WTC11 (cell line): ENCODE data around the gene PRR5L. TPM values are rescaled to one million over a fixed set of nuclear protein-coding genes. Genes with fewer than 3 reads are reported as not detected.

Source experiments
- ATAC-seq: fragments of 200-7000 bp; cut with Tn5 transposase; 2 replicates; pipeline ENCODE4 v1.10.0; 2021; ENCODE audit warnings: mild to moderate bottlenecking, moderate library complexity
- CTCF ChIA-PET: fragments of 300-600 bp; sonication (Branson Sonifier 250); formaldehyde crosslinking; loops from one replicate; lab custom pipeline; 2021; ENCODE audit warnings: antibody characterized with exemption; lab: Charles Lee
- POLR2A ChIA-PET: fragments of 350-600 bp; sonication (Branson Sonifier 250); formaldehyde crosslinking; loops from one replicate; lab custom pipeline; 2021; ENCODE audit warnings: antibody characterized with exemption; lab: Charles Lee
- DNase-seq: peaks from one replicate; pipeline ENCODE4 v3.0.0; 2021; ENCODE audit warnings: low spot score
- H3K27ac Mint-ChIP-seq: 2 replicates; pipeline ENCODE4 v1.8.0; 2021; ENCODE audit warnings: mixed read lengths
- H3K27me3 Mint-ChIP-seq: 2 replicates; pipeline ENCODE4 v1.8.0; 2021; ENCODE audit warnings: low read depth, mild to moderate bottlenecking, moderate library complexity, mixed read lengths
- H3K36me3 Mint-ChIP-seq: 2 replicates; pipeline ENCODE4 v1.8.0; 2021; ENCODE audit warnings: mixed read lengths
- H3K4me1 Mint-ChIP-seq: 2 replicates; pipeline ENCODE4 v1.8.0; 2022; ENCODE audit warnings: mixed read lengths
- H3K4me3 Mint-ChIP-seq: 2 replicates; pipeline ENCODE4 v1.8.0; 2021; ENCODE audit warnings: mild to moderate bottlenecking, moderate library complexity, mixed read lengths
- H3K9me3 Mint-ChIP-seq: 2 replicates; pipeline ENCODE4 v1.8.0; 2021; ENCODE audit warnings: mixed read lengths
- AR ChIP-seq: fragments of 250-450 bp; sonication (Bioruptor Pico); IDR thresholded peaks from 2 replicates; pipeline ENCODE4 v1.9.0; 2021; ENCODE audit warnings: mild to moderate bottlenecking
- ETV6 ChIP-seq: sonication (generic); formaldehyde crosslinking; IDR thresholded peaks from 2 replicates; pipeline ENCODE4 v1.8.1; 2022; ENCODE audit warnings: mild to moderate bottlenecking, missing genetic modification reagents
- FOXJ3 ChIP-seq: sonication (generic); formaldehyde crosslinking; IDR thresholded peaks from 2 replicates; pipeline ENCODE4 v1.9.0; 2021; ENCODE audit warnings: missing genetic modification reagents, mild to moderate bottlenecking, borderline replicate concordance
- GTF2I ChIP-seq: fragments of 250-450 bp; sonication (Bioruptor Pico); conservative IDR thresholded peaks from 2 replicates; pipeline ENCODE4 v1.4.0; 2021; ENCODE audit warnings: mild to moderate bottlenecking
- HMGA2 ChIP-seq: fragments of 250-450 bp; sonication (Bioruptor Pico); IDR thresholded peaks from 2 replicates; pipeline ENCODE4 v1.4.0; 2021; ENCODE audit warnings: mild to moderate bottlenecking, moderate library complexity
- IRF2 ChIP-seq: sonication (generic); formaldehyde crosslinking; IDR thresholded peaks from 2 replicates; pipeline ENCODE4 v1.8.0; 2022; ENCODE audit warnings: low read depth, missing genetic modification reagents, borderline replicate concordance
- JAZF1 ChIP-seq: fragments of 250-450 bp; sonication (Bioruptor Pico); IDR thresholded peaks from 2 replicates; pipeline ENCODE4 v1.9.0; 2021; ENCODE audit warnings: moderate library complexity, mild to moderate bottlenecking, inconsistent platforms
- NR1H2 ChIP-seq: sonication (generic); formaldehyde crosslinking; IDR thresholded peaks from 2 replicates; pipeline ENCODE4 v1.9.0; 2021; ENCODE audit warnings: mild to moderate bottlenecking, moderate library complexity, missing genetic modification reagents
- PREB ChIP-seq: sonication (generic); formaldehyde crosslinking; IDR thresholded peaks from 2 replicates; pipeline ENCODE4 v1.8.1; 2022; ENCODE audit warnings: mild to moderate bottlenecking, missing genetic modification reagents, moderate library complexity, borderline replicate concordance
- RORB ChIP-seq: fragments of 250-450 bp; sonication (Bioruptor Pico); IDR thresholded peaks from 2 replicates; pipeline ENCODE4 v1.9.0; 2021; ENCODE audit warnings: mild to moderate bottlenecking
- TCF7 ChIP-seq: sonication (generic); formaldehyde crosslinking; IDR thresholded peaks from 2 replicates; pipeline ENCODE4 v1.8.0; 2022; ENCODE audit warnings: mild to moderate bottlenecking, low read depth, missing genetic modification reagents, moderate library complexity
- ZNF121 ChIP-seq: sonication (generic); formaldehyde crosslinking; IDR thresholded peaks from 2 replicates; pipeline ENCODE4 v1.8.0; 2023; ENCODE audit warnings: missing genetic modification reagents
- ZNF263 ChIP-seq: sonication (generic); formaldehyde crosslinking; IDR thresholded peaks from 2 replicates; pipeline ENCODE4 v1.8.1; 2022; ENCODE audit warnings: low read depth, mild to moderate bottlenecking, moderate library complexity, missing genetic modification reagents
- ZNF317 ChIP-seq: sonication (generic); formaldehyde crosslinking; IDR thresholded peaks from 2 replicates; pipeline ENCODE4 v1.8.1; 2023; ENCODE audit warnings: low read depth, mild to moderate bottlenecking, moderate library complexity, missing genetic modification reagents, borderline replicate concordance
- total RNA-seq: library from RNA; stranded (reverse); gene quantifications from 3 replicates; pipeline ENCODE4 v1.2.3, GENCODE V29; 2021
- TF ChIP-seq, protein P1 (sequence below): fragments of 250-450 bp; sonication (Bioruptor Pico); conservative IDR thresholded peaks from 2 replicates; pipeline ENCODE4 v1.9.0; 2021; ENCODE audit warnings: mild to moderate bottlenecking
- TF ChIP-seq, protein P2 (sequence below): fragments of 200-600 bp; IDR thresholded peaks from 2 replicates; pipeline ENCODE4 v1.8.0; 2022; ENCODE audit warnings: antibody characterized with exemption

Gene PRR5L
- total RNA-seq, 1 experiment from 2014 or later, result 3.9 TPM

DNA sequence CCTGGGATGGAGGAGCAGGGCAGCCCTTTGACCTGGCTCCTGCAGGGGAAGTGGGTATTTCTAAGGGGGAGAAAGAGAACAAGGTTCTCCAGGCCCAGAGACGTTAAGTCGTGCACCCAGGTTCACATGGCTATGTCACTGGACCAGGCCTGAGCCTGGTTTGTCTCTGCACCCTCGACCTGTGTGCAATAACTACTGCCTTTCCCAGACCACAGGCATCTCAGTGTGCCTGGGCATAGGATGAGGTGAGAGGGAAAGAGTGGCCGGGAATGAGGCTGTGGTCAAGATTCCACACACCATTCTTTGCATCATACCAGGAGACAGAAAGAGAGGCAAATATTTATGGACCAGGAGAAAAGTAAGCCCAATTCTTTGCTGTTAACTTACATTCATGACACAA is 66.8 kb downstream of the PRR5L start (continued):
- TF ChIP-seq AR (CRISPR knock-in tag) (no peak), NR1H2 (CRISPR knock-in tag) (no peak), TCF7 (CRISPR knock-in tag) (no peak), FOXJ3 (no peak), ZNF121 (CRISPR knock-in tag) (no peak)
- TF ChIP-seq, protein P1, sequence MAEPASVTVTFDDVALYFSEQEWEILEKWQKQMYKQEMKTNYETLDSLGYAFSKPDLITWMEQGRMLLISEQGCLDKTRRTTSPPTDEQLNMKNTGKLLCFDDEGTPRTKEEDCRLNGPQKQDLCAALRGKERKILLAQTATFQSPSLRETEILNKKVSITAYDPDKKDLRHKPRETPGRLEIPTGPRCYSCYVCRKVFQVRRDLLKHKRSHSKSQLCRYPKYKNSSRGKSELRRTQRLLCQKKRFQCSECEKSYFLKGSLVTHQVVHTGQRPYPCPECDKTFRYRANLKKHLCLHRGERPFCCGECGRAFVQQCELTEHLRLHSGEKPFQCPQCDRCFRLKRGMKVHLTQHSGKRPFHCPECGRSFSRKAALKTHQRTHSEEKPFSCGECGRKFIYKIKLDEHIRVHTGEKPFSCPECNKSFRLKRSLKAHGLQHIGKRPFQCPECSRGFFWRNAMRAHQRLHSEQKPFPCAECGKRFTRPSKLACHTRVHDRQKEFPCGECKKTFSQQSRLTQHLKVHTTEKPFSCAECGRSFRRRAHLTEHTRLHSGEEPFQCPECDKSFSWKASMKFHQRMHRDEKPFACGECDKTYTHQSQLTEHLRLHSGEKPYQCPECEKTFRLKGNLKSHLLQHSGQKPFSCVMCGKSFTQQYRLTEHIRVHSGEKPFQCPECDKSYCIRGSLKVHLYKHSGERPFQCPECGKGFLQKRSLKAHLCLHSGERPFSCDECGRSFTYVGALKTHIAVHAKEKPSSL (CRISPR knock-in tag), result no peak

GRCh38 chr11:36363361-36364268 is 67.5 kb downstream of the PRR5L start:
- TF ChIP-seq ZNF263 (CRISPR knock-in tag) (no peak), HMGA2 (CRISPR knock-in tag) (no peak), GTF2I (0 out of 2 replicates have a peak, but pooled peaks have one; percentile 20)
- TF ChIP-seq, all 79 proteins: peak for 1
- ATAC-seq (peak; percentile 48), DNase-seq (peak; percentile 15)
- no peaks in the 10 kb centered on the region for H3K9me3 Mint-ChIP-seq
- ChIA-PET POLR2A (interaction anchor here (0.6 to 1.5 kb wide), 3 partner anchors 8 to 53 kb away, joined by 3 to 6 read pairs (median 5); no protein-coding TSS in a partner anchor), CTCF (interaction anchor here (0.9 to 2.8 kb wide), 8 partner anchors 9 to 129 kb away, joined by 3 to 14 read pairs (median 4); no protein-coding TSS in a partner anchor)
- H3K36me3 Mint-ChIP-seq, result no peaks in the 10 kb centered on the region
- no peak overlapping the region for H3K4me3 Mint-ChIP-seq
- peak overlapping the region; percentile 41; the same call in 1 of the 2 replicates for H3K27ac Mint-ChIP-seq
- H3K4me1 Mint-ChIP-seq, result peaks cover 25% of the 10 kb centered on the region
- H3K27me3 Mint-ChIP-seq, result peaks cover 9% of the 10 kb centered on the region; the same call in 1 of the 2 replicates

DNA sequence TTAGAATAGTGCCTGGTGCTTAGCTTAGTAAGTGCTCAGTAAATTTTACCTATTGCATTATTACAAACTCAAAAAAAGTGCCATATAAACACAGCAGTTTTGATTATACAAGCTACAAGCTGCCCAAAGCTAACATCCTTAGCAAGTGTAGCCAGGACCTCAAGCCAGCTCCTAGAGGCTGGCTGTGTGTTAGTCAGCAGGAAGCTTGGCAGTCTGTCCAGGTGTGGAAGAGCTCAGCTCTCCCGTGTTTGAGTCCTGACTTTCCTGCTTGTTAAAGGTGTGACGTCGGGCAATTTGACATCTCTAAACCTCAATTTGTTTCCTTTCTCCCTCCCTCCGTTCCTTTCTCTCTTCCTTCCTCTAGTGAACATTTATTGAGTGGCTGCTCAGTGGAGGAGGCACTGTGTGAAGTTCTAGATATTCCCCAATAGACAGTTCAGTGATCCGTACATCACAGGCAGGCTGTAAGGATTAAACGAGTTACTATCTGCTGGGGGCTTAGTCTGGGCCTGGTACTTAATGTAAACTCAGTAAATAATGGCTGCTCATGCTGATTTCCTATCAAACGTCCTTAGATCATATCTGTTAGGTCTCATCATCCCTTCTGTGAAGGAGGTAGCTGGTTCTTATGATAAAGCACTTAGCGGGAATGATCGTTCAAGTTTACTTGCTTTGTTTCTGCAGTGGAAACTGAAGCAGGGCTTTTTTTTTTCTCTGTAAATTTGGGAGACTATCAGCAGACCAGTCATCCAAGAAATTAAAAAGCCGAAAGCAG is 68.7 kb downstream of the PRR5L start:
- TF ChIP-seq RORB (no peak), IRF2 (CRISPR knock-in tag) (no peak), ETV6 (CRISPR knock-in tag) (no peak), PREB (CRISPR knock-in tag) (no peak), JAZF1 (no peak), ZNF317 (no peak)
- TF ChIP-seq, protein P2, sequence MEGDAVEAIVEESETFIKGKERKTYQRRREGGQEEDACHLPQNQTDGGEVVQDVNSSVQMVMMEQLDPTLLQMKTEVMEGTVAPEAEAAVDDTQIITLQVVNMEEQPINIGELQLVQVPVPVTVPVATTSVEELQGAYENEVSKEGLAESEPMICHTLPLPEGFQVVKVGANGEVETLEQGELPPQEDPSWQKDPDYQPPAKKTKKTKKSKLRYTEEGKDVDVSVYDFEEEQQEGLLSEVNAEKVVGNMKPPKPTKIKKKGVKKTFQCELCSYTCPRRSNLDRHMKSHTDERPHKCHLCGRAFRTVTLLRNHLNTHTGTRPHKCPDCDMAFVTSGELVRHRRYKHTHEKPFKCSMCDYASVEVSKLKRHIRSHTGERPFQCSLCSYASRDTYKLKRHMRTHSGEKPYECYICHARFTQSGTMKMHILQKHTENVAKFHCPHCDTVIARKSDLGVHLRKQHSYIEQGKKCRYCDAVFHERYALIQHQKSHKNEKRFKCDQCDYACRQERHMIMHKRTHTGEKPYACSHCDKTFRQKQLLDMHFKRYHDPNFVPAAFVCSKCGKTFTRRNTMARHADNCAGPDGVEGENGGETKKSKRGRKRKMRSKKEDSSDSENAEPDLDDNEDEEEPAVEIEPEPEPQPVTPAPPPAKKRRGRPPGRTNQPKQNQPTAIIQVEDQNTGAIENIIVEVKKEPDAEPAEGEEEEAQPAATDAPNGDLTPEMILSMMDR, result no peak
- ATAC-seq (no peak), DNase-seq (no peak)
- H3K27me3 Mint-ChIP-seq, result peaks cover 12% of the 10 kb centered on the region; the same call in 1 of the 2 replicates
- ChIA-PET CTCF (interaction anchor here (0.9 to 2.8 kb wide), 5 partner anchors 8 to 128 kb away, joined by 4 to 8 read pairs (median 5); no protein-coding TSS in a partner anchor), POLR2A (interaction anchor here (0.9 kb wide), 1 partner anchor 11 kb away, joined by 6 read pairs; no protein-coding TSS in a partner anchor)
- H3K9me3 Mint-ChIP-seq, result no peaks in the 10 kb centered on the region
- H3K4me1 Mint-ChIP-seq, result peaks cover 25% of the 10 kb centered on the region
- no peak overlapping the region for H3K4me3 Mint-ChIP-seq
- H3K27ac Mint-ChIP-seq, result no peak overlapping the region
- no peaks in the 10 kb centered on the region for H3K36me3 Mint-ChIP-seq
